Measurements from ENCODE around the gene ESR1.

DNA sequence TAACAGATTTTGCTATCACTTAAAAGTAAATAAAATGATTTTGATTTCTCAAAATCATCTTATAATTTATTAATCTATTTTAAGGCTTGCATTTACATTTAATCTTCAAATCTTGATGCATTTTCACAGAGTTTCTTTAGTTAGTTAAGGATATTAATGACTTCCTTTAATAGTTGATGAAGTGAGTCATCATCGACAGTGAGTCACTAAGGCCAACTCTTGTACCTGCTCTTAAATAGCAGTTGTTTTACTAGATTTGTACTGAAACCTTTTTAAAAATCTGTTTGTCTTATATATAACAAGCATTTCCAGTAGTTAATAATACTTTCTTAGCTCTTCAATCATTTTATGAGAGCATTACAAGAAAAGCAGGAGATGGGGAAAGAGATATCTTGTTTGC, 191.7 kb downstream of the ESR1 start:
- TF ChIP-seq, protein P1, sequence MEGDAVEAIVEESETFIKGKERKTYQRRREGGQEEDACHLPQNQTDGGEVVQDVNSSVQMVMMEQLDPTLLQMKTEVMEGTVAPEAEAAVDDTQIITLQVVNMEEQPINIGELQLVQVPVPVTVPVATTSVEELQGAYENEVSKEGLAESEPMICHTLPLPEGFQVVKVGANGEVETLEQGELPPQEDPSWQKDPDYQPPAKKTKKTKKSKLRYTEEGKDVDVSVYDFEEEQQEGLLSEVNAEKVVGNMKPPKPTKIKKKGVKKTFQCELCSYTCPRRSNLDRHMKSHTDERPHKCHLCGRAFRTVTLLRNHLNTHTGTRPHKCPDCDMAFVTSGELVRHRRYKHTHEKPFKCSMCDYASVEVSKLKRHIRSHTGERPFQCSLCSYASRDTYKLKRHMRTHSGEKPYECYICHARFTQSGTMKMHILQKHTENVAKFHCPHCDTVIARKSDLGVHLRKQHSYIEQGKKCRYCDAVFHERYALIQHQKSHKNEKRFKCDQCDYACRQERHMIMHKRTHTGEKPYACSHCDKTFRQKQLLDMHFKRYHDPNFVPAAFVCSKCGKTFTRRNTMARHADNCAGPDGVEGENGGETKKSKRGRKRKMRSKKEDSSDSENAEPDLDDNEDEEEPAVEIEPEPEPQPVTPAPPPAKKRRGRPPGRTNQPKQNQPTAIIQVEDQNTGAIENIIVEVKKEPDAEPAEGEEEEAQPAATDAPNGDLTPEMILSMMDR (optimal IDR thresholded peaks at IDR 0.05 in 1 of 3, IDR thresholded peaks at IDR 0.05 in 1 of 3, conservative IDR thresholded peaks at IDR 0.05 in 1 of 3; ENCODE audit: extremely low read depth in 1 of 3, insufficient read depth in 2 of 3, low read length in 3 of 3): no peak
- TF ChIP-seq EZH2 (IDR thresholded peaks at IDR 0.05; ENCODE audit: low read length): no peak

All from keratinocyte (primary cell).